ENCODE measurements around the gene WDR64.

- no peak for TF ChIP-seq CTCF (conservative IDR thresholded peaks at IDR 0.05)
- TF ChIP-seq ZFX (IDR thresholded peaks at IDR 0.05) = no peak
These were observed 156.2 kb downstream of the WDR64 start for GRCh38 chr1:241808265-241808664.

Data from C4-2B (cell line).